A673 (cell line): ENCODE data around the gene USP32. TPM values are rescaled to one million over a fixed set of nuclear protein-coding genes. Genes with fewer than 3 reads are reported as not detected.
A peak's percentile ranks its signal among the peaks of the same experiment; 100 is the strongest.

Experiments
- BruUV-seq: library from RNA; stranded (reverse); fragments of 400-500 nt; replicated peaks from 2 replicates; lab custom pipeline; 2021; lab: Mats Ljungman, UMichigan
- CTCF ChIA-PET: fragments of 300-600 bp; sonication (Branson Sonifier 250); formaldehyde crosslinking; loops from one replicate; lab custom pipeline; 2022; ENCODE audit warnings: antibody characterized with exemption; lab: Charles Lee
- POLR2A ChIA-PET: fragments of 300-600 bp; sonication (Branson Sonifier 250); formaldehyde crosslinking; loops from one replicate; lab custom pipeline; 2022; ENCODE audit warnings: antibody characterized with exemption; ENCODE audit not compliant: low non-redundant PET; lab: Charles Lee
- DNase-seq: peaks from one replicate; pipeline ENCODE4 v3.0.0-alpha.2; 2015; ENCODE audit warnings: low spot score
- H3K27ac ChIP-seq: fragments of 200-600 bp; sonication (generic); 2 replicates; pipeline ENCODE4 v1.5.1; 2016; ENCODE audit warnings: mixed run types, low read depth, mild to moderate bottlenecking, mixed read lengths, antibody characterized with exemption, low read length; ENCODE audit not compliant: poor library complexity, severe bottlenecking
- H3K27me3 ChIP-seq: fragments of 200-600 bp; sonication (generic); replicated peaks from 2 replicates; pipeline ENCODE4 v1.6.1; 2017; ENCODE audit warnings: mixed run types, low read depth, mild to moderate bottlenecking, mixed read lengths, antibody characterized with exemption, low read length; ENCODE audit not compliant: insufficient read depth, poor library complexity
- H3K36me3 ChIP-seq: fragments of 200-600 bp; sonication (generic); 2 replicates; pipeline ENCODE4 v1.6.1; 2016; ENCODE audit warnings: mixed run types, mild to moderate bottlenecking, mixed read lengths, antibody characterized with exemption, low read length; ENCODE audit not compliant: insufficient read depth, poor library complexity, severe bottlenecking
- H3K4me1 ChIP-seq: fragments of 200-600 bp; sonication (generic); 2 replicates; pipeline ENCODE4 v1.6.1; 2017; ENCODE audit warnings: mixed run types, mild to moderate bottlenecking, mixed read lengths, antibody characterized with exemption, low read length; ENCODE audit not compliant: insufficient read depth, poor library complexity, severe bottlenecking
- H3K4me3 ChIP-seq: fragments of 200-600 bp; sonication (generic); 2 replicates; pipeline ENCODE4 v1.5.1; 2016; ENCODE audit warnings: low read depth, mixed run types, mild to moderate bottlenecking, mixed read lengths, low read length; ENCODE audit not compliant: poor library complexity, severe bottlenecking
- H3K9me3 ChIP-seq: fragments of 200-600 bp; sonication (generic); 2 replicates; pipeline ENCODE4 v1.6.1; 2016; ENCODE audit warnings: mixed run types, low read depth, mild to moderate bottlenecking, mixed read lengths, antibody characterized with exemption, low read length; ENCODE audit not compliant: poor library complexity, severe bottlenecking
- EZH2 ChIP-seq: fragments of 200-600 bp; sonication (generic); IDR thresholded peaks from 2 replicates; pipeline ENCODE4 v1.6.1; 2017; ENCODE audit warnings: borderline replicate concordance, low read depth, mild to moderate bottlenecking, mixed read lengths, antibody characterized with exemption, low read length; ENCODE audit not compliant: poor library complexity, severe bottlenecking
- intact Hi-C: fragments of 100-400 bp; cut with micrococcal nuclease; formaldehyde crosslinking; loops from one replicate; pipeline ENCODE4 v1.10.0; 2022; ENCODE audit not compliant: unreplicated experiment
- total RNA-seq: library from RNA; stranded (reverse); gene quantifications from 2 replicates; pipeline ENCODE4 v1.2.3, GENCODE V29; 2021
- TF ChIP-seq, protein P1 (sequence below): fragments of 300-800, 200-600 bp; sonication (generic); conservative IDR thresholded peaks from 2 replicates; pipeline ENCODE4 v1.5.1; 2017; ENCODE audit warnings: low read depth, mild to moderate bottlenecking, antibody characterized with exemption, low read length, moderate library complexity, mixed read lengths

USP32 gene
- total RNA-seq, 1 experiment from 2014 or later = 54.8 TPM

DNA sequence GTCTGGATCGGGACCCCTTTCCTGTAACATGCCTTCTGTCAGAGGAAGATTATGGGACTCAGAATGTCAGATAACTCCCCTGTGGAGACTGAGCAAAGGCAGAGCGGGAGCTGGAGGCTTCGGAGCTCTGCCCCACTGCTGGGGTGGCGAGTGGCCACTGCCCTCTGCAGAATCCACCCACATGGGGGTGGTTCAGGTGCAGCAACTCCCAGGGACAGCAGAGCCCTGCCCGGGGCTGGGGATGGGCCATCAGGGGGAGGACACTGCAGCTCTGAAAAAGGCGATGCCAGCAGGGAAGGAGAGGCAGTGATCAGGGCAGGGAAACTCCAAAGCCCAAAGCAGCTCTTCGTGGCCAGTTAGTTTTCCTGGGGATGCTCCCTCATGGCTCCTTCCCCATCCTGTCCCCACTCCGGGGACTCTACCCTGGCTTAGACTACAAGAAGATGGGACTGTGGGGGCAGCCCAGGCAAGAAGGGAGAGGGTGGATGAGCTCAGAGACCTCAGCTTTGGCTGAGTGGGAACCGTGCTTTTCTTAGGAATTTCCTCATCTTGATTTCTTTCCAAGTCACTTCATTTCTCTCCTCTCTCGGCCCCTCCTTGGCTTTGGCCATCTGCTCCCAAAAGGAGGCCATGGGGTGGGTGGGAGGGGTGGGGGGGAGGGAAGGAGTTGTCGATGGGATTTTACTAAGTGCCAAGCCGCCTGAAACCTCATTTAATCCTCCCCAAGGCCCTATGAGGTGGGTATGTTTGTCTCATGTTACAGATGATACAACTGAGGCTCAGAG, 238.1 kb downstream of the USP32 start:
- TF ChIP-seq EZH2 = no peak
- Histone ChIP-seq H3K4me3 (no peak overlapping the region), H3K9me3 (no peaks in the 10 kb centered on the region), H3K27me3 (peaks cover 34% of the 10 kb centered on the region), H3K36me3 (no peaks in the 10 kb centered on the region), H3K4me1 (peaks cover 19% of the 10 kb centered on the region), H3K27ac (no peak overlapping the region)
- CTCF ChIA-PET = no interaction called here
- POLR2A ChIA-PET = no interaction called here
- DNase-seq = no peak
- BruUV-seq = no TSS peak
- intact Hi-C loops = no loop called here

DNA sequence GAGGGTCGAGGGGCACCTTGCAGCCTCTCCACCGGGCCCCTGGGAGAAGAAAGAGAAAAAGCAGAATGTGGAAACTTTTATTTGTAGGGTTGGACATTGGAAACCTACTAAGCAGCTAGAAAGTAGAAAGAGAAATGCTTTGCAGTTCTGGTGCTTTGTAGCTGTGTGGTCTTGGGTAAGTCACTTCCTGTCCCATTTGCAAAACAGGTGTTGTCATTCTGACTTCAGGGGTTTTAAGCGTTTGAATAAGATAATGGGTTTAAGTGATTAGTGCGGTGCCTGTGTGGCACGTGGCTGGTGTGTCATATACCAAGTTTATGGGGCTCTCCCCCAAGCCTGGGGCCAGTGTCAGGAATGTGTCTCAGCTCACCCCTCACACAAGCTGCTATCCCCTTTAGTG, 240.6 kb downstream of the USP32 start:
- H3K9me3 ChIP-seq = no peaks in the 10 kb centered on the region
- peaks cover 19% of the 10 kb centered on the region for H3K4me1 ChIP-seq
- no TSS peak for BruUV-seq
- DNase-seq = no peak
- no peak overlapping the region for H3K4me3 ChIP-seq
- no peak overlapping the region for H3K27ac ChIP-seq
- no peaks in the 10 kb centered on the region for H3K36me3 ChIP-seq
- TF ChIP-seq EZH2 = no peak
- TF ChIP-seq, protein P1, sequence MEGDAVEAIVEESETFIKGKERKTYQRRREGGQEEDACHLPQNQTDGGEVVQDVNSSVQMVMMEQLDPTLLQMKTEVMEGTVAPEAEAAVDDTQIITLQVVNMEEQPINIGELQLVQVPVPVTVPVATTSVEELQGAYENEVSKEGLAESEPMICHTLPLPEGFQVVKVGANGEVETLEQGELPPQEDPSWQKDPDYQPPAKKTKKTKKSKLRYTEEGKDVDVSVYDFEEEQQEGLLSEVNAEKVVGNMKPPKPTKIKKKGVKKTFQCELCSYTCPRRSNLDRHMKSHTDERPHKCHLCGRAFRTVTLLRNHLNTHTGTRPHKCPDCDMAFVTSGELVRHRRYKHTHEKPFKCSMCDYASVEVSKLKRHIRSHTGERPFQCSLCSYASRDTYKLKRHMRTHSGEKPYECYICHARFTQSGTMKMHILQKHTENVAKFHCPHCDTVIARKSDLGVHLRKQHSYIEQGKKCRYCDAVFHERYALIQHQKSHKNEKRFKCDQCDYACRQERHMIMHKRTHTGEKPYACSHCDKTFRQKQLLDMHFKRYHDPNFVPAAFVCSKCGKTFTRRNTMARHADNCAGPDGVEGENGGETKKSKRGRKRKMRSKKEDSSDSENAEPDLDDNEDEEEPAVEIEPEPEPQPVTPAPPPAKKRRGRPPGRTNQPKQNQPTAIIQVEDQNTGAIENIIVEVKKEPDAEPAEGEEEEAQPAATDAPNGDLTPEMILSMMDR = no peak
- ChIA-PET CTCF (no interaction called here), POLR2A (no interaction called here)
- intact Hi-C loops = no loop called here
- peaks cover 43% of the 10 kb centered on the region for H3K27me3 ChIP-seq

DNA sequence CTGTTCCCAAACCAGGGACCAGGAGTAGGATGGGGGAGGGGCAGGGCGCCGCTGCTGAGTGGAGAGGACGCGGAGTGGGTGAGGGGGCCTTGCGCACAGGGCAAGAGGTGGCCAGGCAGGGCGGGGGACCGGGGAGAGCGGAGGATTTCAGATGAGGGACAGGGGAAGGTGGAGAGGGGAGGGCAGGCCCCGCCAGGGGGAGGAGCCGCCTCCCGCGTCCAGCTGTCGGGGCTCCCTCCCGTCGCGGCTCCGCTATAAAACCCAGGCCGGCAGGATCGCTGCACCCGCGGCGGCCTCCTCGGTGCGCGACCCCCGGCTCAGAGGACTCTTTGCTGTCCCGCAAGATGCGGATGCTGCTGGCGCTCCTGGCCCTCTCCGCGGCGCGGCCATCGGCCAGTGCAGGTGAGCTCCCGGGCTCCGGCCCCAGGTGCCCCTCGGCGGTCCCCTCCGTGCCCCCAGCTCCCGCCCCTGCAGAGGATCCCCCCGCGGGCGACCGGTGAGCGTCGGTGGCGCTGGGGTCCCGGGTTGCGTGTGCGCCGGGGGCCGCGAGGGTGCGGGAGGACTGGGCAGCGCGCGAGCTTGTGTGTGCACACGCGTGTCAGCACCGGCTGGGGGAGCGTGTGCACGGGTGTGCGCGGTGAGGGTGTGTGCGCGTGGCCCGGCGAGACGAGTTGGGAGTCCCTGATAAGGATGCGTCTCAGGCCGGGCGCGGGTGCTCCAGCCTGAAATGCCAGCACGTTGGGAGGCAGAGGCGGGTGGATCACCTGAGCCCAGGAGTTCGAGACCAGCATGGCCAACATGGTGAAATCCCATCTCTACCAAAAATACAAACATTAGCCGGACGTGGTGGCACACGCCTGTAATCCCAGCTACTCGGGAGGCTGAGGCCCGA, 242.0 kb downstream of the USP32 start, which contains the start of gene CA4:
Gene CA4, plus strand, starts transcription at position 283 of the 892 bp plus-strand sequence. Its CDS starts 62 bp downstream, at position 345.
- POLR2A ChIA-PET = no interaction called here
- H3K27ac ChIP-seq = no peak within 1 kb of the TSS
- no peak for DNase-seq
- H3K4me1 ChIP-seq = peaks cover 19% of the 10 kb centered on the region
- BruUV-seq = no TSS peak
- H3K27me3 ChIP-seq = peaks cover 48% of the 10 kb centered on the region
- H3K9me3 ChIP-seq = no peaks in the 10 kb centered on the region
- TF ChIP-seq EZH2 = peak; percentile 93
- TF ChIP-seq, protein P1 = no peak
- CTCF ChIA-PET = no interaction called here
- no peaks in the 10 kb centered on the region for H3K36me3 ChIP-seq
- H3K4me3 ChIP-seq = peak within 1 kb of the TSS; percentile 34
- intact Hi-C loops = loop anchor here (10.0 kb wide), 2 partner anchors 285 to 485 kb away; no protein-coding TSS in a partner anchor
